GM23338 (cell line): ENCODE results near the gene PCBP3. TPM values are rescaled to one million over a fixed set of nuclear protein-coding genes. Genes with fewer than 3 reads are reported as not detected.
"Not testable (repeated sequence)": the region's sequence is repeated elsewhere in the genome, so short reads cannot be mapped to it uniquely, and the experiment has no call there.

ENCODE experiments used
- ATAC-seq: fragments of 200-7000 bp; cut with Tn5 transposase; 3 replicates; pipeline ENCODE4 v1.9.1; 2020
- DNase-seq: peaks from one replicate; pipeline ENCODE4 v3.0.0-alpha.2; 2015; ENCODE audit warnings: low spot score
- H2AFZ ChIP-seq: fragments of 200-600 bp; sonication (generic); 2 replicates; pipeline ENCODE4 v1.8.0; 2016; ENCODE audit warnings: antibody characterized with exemption, mild to moderate bottlenecking, moderate library complexity
- H3F3A ChIP-seq: fragments of 200-600 bp; sonication (generic); replicated peaks from 2 replicates; pipeline ENCODE4 v1.8.0; 2017; ENCODE audit warnings: antibody characterized with exemption, mixed run types, low read depth
- H3K27ac ChIP-seq: fragments of 200-600 bp; sonication (generic); 2 replicates; pipeline ENCODE4 v1.6.1; 2016; ENCODE audit warnings: low read depth
- H3K27me3 ChIP-seq: fragments of 200-600 bp; sonication (generic); 2 replicates; pipeline ENCODE4 v1.8.0; 2016; ENCODE audit warnings: mild to moderate bottlenecking, mixed run types, moderate library complexity; ENCODE audit not compliant: insufficient read depth
- H3K36me3 ChIP-seq: fragments of 200-600 bp; sonication (generic); 2 replicates; pipeline ENCODE4 v1.8.0; 2016; ENCODE audit warnings: mild to moderate bottlenecking; ENCODE audit not compliant: insufficient read depth
- H3K4me1 ChIP-seq: fragments of 200-600 bp; sonication (generic); 2 replicates; pipeline ENCODE4 v1.8.0; 2016; ENCODE audit warnings: mild to moderate bottlenecking, moderate library complexity; ENCODE audit not compliant: insufficient read depth
- H3K4me2 ChIP-seq: fragments of 200-600 bp; sonication (generic); 2 replicates; pipeline ENCODE4 v1.7.1; 2017; ENCODE audit warnings: mixed run types
- H3K4me3 ChIP-seq: fragments of 200-600 bp; sonication (generic); 2 replicates; pipeline ENCODE4 v1.6.1; 2016; ENCODE audit warnings: mixed run types
- H3K79me2 ChIP-seq: fragments of 200-600 bp; sonication (generic); replicated peaks from 2 replicates; pipeline ENCODE4 v1.8.0; 2017; ENCODE audit warnings: mild to moderate bottlenecking; ENCODE audit not compliant: insufficient read depth
- H3K9me2 ChIP-seq: fragments of 200-600 bp; sonication (generic); 2 replicates; pipeline ENCODE4 v1.8.0; 2017; ENCODE audit not compliant: insufficient read depth
- H4K20me1 ChIP-seq: fragments of 200-600 bp; sonication (generic); replicated peaks from 2 replicates; pipeline ENCODE4 v1.8.0; 2017; ENCODE audit warnings: mild to moderate bottlenecking; ENCODE audit not compliant: insufficient read depth
- H3K27ac Mint-ChIP-seq: 2 replicates; pipeline ENCODE4 v1.8.0; 2020; ENCODE audit warnings: inconsistent platforms, mild to moderate bottlenecking, moderate library complexity, mixed read lengths
- H3K27me3 Mint-ChIP-seq: 3 replicates; pipeline ENCODE4 v1.8.0; 2022; ENCODE audit warnings: low read depth, mild to moderate bottlenecking, moderate library complexity, mixed read lengths, inconsistent platforms; ENCODE audit not compliant: insufficient read depth, poor library complexity
- H3K36me3 Mint-ChIP-seq: 3 replicates; pipeline ENCODE4 v1.8.0; 2021; ENCODE audit warnings: low read depth, mild to moderate bottlenecking, inconsistent platforms, moderate library complexity, mixed read lengths
- H3K4me1 Mint-ChIP-seq: 3 replicates; pipeline ENCODE4 v1.8.0; 2020; ENCODE audit warnings: mild to moderate bottlenecking, inconsistent platforms, mixed read lengths
- H3K4me3 Mint-ChIP-seq: 3 replicates; pipeline ENCODE4 v1.8.0; 2021; ENCODE audit warnings: moderate library complexity, mild to moderate bottlenecking, inconsistent platforms, mixed read lengths
- H3K9me3 Mint-ChIP-seq: 3 replicates; pipeline ENCODE4 v1.8.0; 2020; ENCODE audit warnings: moderate library complexity, mild to moderate bottlenecking, inconsistent platforms, mixed read lengths
- CREB1 ChIP-seq: fragments of 250-450 bp; sonication (Bioruptor Pico); IDR thresholded peaks from 2 replicates; pipeline ENCODE4 v1.5.0; 2020; ENCODE audit warnings: low read depth, mild to moderate bottlenecking, moderate library complexity
- CTCF ChIP-seq, 2 experiments: fragments of 200-600 bp in 1 of 2; sonication (generic) in 1 of 2; conservative IDR thresholded peaks; 2 replicates each; pipeline versions ENCODE4 v1.5.1 to v1.6.1; 2016 to 2017; ENCODE audit warnings: antibody characterized with exemption in 2 of 2, low read depth in 2 of 2, mild to moderate bottlenecking in 2 of 2, moderate library complexity in 1 of 2
- EZH2 ChIP-seq: fragments of 200-600 bp; sonication (generic); IDR thresholded peaks from one replicate; pipeline ENCODE4 v1.8.0; 2017; ENCODE audit warnings: antibody characterized with exemption, mild to moderate bottlenecking, low read depth; ENCODE audit not compliant: unreplicated experiment
- EZH2phosphoT487 ChIP-seq: fragments of 200-600 bp; sonication (generic); IDR thresholded peaks from one replicate; pipeline ENCODE4 v1.8.1; 2018; ENCODE audit warnings: antibody characterized with exemption; ENCODE audit not compliant: unreplicated experiment
- JUNB ChIP-seq: IDR thresholded peaks from one replicate; pipeline ENCODE4 v1.6.1; 2016; ENCODE audit warnings: antibody characterized with exemption; ENCODE audit not compliant: unreplicated experiment
- POLR2AphosphoS5 ChIP-seq: IDR thresholded peaks from 2 replicates; pipeline ENCODE4 v1.6.1; 2016; ENCODE audit warnings: antibody characterized with exemption, low read depth
- STAT1 ChIP-seq: IDR thresholded peaks from one replicate; pipeline ENCODE4 v1.6.1; 2016; ENCODE audit warnings: antibody characterized with exemption; ENCODE audit not compliant: unreplicated experiment
- ZNF331 ChIP-seq: fragments of 250-450 bp; sonication (Bioruptor Pico); IDR thresholded peaks from 2 replicates; pipeline ENCODE4 v1.5.0; 2020; ENCODE audit warnings: low read depth, mild to moderate bottlenecking, moderate library complexity
- polyA plus RNA-seq: library from polyadenylated mRNA; unstranded; fragments of >200 nt; fragmentation: Nextera tagmentation; extraction: Ambion mirVana; gene quantifications from 2 replicates; pipeline ENCODE4 v1.2.1, GENCODE V29; 2016
- total RNA-seq: library from RNA; depleted of rRNA; stranded (reverse); fragments of >200 nt; shearing (Covaris generic); gene quantifications from 2 replicates; pipeline ENCODE4 v1.2.3, GENCODE V29; 2014

Gene PCBP3
- total and polyA plus RNA-seq, 2 experiments from 2014 or later = 7.1 to 9.1 TPM

DNA sequence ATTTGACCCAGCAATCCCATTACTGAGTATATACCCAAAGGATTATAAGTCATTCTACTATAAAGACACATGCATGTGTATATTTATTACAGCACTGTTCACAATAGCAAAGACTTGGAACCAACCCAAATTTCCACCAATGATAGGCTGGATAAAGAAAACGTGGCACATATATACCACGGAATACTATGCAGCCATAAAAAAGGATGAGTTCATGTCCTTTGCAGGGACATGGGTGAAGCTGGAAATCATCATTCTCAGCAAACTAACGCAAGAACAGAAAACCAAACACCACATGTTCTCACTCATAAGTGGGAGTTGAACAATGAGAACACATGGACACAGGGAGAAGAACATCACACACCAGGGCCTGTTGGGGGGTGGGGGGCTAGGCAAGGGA is 165.1 kb downstream of the PCBP3 start:
- not testable (repeated sequence) for H3K27ac Mint-ChIP-seq

GRCh38 chr21:45809421-45809820 is 165.9 kb downstream of the PCBP3 start:
- no peaks in the 10 kb centered on the region; the same call in 1 of the 2 replicates for H4K20me1 ChIP-seq
- TF ChIP-seq STAT1 = no peak
- H3K4me3 ChIP-seq = no peak overlapping the region
- H2AFZ ChIP-seq = no peak overlapping the region
- H3F3A ChIP-seq = no peaks in the 10 kb centered on the region
- H3K36me3 ChIP-seq = no peaks in the 10 kb centered on the region
- H3K4me3 Mint-ChIP-seq = no peak overlapping the region
- no peaks in the 10 kb centered on the region for H3K36me3 Mint-ChIP-seq
- peaks cover 3% of the 10 kb centered on the region; the same call in 1 of the 3 replicates for H3K4me1 Mint-ChIP-seq
- no peak overlapping the region for H3K4me2 ChIP-seq
- no peaks in the 10 kb centered on the region for H3K9me2 ChIP-seq
- ATAC-seq (no peak), DNase-seq (no peak)
- no peaks in the 10 kb centered on the region for H3K4me1 ChIP-seq
- no peaks in the 10 kb centered on the region for H3K79me2 ChIP-seq
- H3K9me3 Mint-ChIP-seq = peaks cover 3% of the 10 kb centered on the region; the same call in 1 of the 3 replicates
- no peak overlapping the region for H3K27ac ChIP-seq
- no peak overlapping the region for H3K27ac Mint-ChIP-seq
- no peaks in the 10 kb centered on the region for H3K27me3 Mint-ChIP-seq
- H3K27me3 ChIP-seq = no peaks in the 10 kb centered on the region

More for the DNA sequence above, 165.1 kb downstream of the PCBP3 start:
- not testable (repeated sequence) for H3K27ac ChIP-seq, H4K20me1 ChIP-seq, H3K36me3 ChIP-seq, H3K9me3 Mint-ChIP-seq, H3K4me1 ChIP-seq, H3K4me1 Mint-ChIP-seq, H3K9me2 ChIP-seq, ATAC-seq, H3K27me3 Mint-ChIP-seq, DNase-seq, H3K4me2 ChIP-seq, H3K27me3 ChIP-seq, H3K79me2 ChIP-seq, H3K4me3 ChIP-seq, H3K36me3 Mint-ChIP-seq, H3K4me3 Mint-ChIP-seq, H3F3A ChIP-seq, H2AFZ ChIP-seq

DNA sequence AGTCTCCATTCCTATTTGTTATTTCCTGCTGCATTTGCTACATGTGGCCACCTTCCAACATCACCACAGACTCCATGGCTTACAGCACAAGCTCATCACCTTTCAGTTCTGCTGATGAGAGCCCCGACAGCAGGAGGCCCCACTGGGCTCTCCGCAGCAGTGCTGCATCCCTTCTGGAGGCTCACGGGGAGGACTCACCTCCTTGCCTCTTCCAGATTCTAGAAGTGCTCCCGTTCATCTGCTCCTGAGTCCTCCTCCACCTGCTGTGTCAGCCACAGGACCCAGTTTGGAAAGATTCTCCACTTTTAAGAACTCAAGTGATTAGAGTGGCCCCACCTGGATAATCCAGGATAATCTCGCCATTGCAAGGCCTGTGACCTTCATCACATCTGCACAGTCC is 167.6 kb downstream of the PCBP3 start:
- Histone ChIP-seq H3K4me2 (no peak overlapping the region), H3K9me2 (no peaks in the 10 kb centered on the region), H3F3A (no peaks in the 10 kb centered on the region), H3K4me3 (no peak overlapping the region), H3K27me3 (no peaks in the 10 kb centered on the region), H3K27ac (no peak overlapping the region), H3K36me3 (no peaks in the 10 kb centered on the region), H3K4me1 (no peaks in the 10 kb centered on the region), H2AFZ (no peak overlapping the region), H3K79me2 (no peaks in the 10 kb centered on the region), H4K20me1 (no peaks in the 10 kb centered on the region; the same call in 1 of the 2 replicates)
- Mint-ChIP-seq H3K9me3 (peaks cover 3% of the 10 kb centered on the region; the same call in 1 of the 3 replicates), H3K4me1 (no peaks in the 10 kb centered on the region), H3K27me3 (no peaks in the 10 kb centered on the region), H3K27ac (no peak overlapping the region), H3K36me3 (no peaks in the 10 kb centered on the region), H3K4me3 (no peak overlapping the region)
- no peak for DNase-seq
- ATAC-seq = 0 out of 3 replicates have a peak, but pooled peaks have one; percentile 44
- TF ChIP-seq CREB1 (CRISPR knock-in tag) = no peak
- no peak for TF ChIP-seq EZH2
- no peak for TF ChIP-seq JUNB
- no peak for TF ChIP-seq POLR2AphosphoS5
- no peak for TF ChIP-seq ZNF331 (CRISPR knock-in tag)
- no peak for TF ChIP-seq STAT1
- no peak for TF ChIP-seq EZH2phosphoT487
- TF ChIP-seq CTCF (conservative IDR thresholded peaks at IDR 0.05; ENCODE audit: low read depth in 2 of 2) = no peak

DNA sequence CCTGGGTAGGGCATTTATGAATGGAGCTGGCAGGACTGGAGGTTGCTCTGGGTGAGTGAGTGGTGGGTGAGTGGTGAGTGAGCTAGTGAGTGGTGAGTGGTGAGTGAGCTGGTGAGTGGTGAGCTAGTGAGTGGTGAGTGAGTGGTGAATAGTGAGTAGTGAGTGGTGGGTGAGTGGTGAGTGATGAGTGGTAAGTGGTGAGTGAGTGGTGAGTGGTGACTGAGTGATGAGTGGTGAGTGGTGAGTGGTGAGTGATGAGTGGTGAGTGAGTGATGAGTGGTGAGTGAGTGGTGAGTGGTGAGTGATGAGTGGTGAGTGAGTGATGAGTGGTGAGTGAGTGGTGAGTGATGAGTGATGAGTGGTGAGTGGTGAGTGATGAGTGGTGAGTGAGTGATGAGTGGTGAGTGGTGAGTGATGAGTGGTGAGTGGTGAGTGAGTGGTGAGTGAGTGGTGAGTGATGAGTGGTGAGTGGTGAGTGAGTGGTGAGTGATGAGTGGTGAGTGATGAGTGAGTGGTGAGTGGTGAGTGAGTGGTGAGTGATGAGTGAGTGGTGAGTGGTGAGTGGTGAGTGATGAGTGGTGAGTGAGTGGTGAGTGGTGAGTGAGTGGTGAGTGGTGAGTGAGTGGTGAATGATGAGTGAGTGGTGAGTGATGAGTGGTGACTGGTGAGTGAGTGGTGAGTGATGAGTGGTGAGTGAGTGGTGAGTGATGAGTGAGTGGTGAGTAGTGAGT is 170.8 kb downstream of the PCBP3 start:
- not testable (repeated sequence) for H3K27me3 Mint-ChIP-seq, H2AFZ ChIP-seq, H3K4me1 ChIP-seq, H3F3A ChIP-seq, H3K4me1 Mint-ChIP-seq, H4K20me1 ChIP-seq, H3K4me3 Mint-ChIP-seq, H3K4me2 ChIP-seq, H3K27ac ChIP-seq, H3K4me3 ChIP-seq, ATAC-seq, H3K79me2 ChIP-seq, H3K27me3 ChIP-seq, DNase-seq, H3K9me3 Mint-ChIP-seq, H3K27ac Mint-ChIP-seq, H3K9me2 ChIP-seq, H3K36me3 ChIP-seq, H3K36me3 Mint-ChIP-seq

DNA sequence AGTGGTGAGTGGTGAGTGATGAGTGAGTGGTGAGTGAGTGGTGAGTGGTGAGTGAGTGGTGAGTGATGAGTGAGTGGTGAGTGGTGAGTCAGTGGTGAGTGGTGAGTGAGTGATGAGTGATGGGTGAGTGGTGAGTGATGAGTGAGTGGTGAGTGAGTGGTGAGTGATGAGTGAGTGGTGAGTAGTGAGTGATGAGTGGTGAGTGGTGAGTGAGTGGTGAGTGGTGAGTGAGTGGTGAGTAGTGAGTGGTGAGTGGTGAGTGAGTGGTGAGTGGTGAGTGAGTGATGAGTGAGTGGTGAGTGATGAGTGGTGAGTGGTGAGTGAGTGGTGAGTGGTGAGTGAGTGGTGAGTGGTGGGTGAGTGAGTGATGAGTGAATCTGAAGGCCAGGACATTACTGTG is 172.3 kb downstream of the PCBP3 start:
- DNase-seq = not testable (repeated sequence)

More for the DNA sequence above, 172.3 kb downstream of the PCBP3 start:
- H3K36me3 Mint-ChIP-seq, ATAC-seq, H4K20me1 ChIP-seq, H3K27me3 ChIP-seq, H3K4me3 ChIP-seq, H3K27me3 Mint-ChIP-seq, H3K4me1 ChIP-seq, H3K9me2 ChIP-seq, H3K36me3 ChIP-seq, H3K79me2 ChIP-seq, H3K4me2 ChIP-seq, H3F3A ChIP-seq, H2AFZ ChIP-seq, H3K4me1 Mint-ChIP-seq, H3K4me3 Mint-ChIP-seq, H3K27ac Mint-ChIP-seq, H3K9me3 Mint-ChIP-seq, H3K27ac ChIP-seq: not testable (repeated sequence)
